Neural cell (in vitro differentiated cells): Measurements from ENCODE around the gene PLCL1. TPM values are rescaled to one million over a fixed set of nuclear protein-coding genes. Genes with fewer than 3 reads are reported as not detected.

ENCODE experiments used
- H2AFZ ChIP-seq: fragments of 200-600, 300-800 bp; sonication (generic), shearing (Covaris generic); 2 replicates; pipeline ENCODE4 v1.6.0; 2014; ENCODE audit warnings: low read depth, mild to moderate bottlenecking, antibody characterized with exemption, low read length, moderate library complexity
- H3F3A ChIP-seq: fragments of 200-600 bp; shearing (Covaris generic); 2 replicates; pipeline ENCODE4 v1.6.1; 2016; ENCODE audit warnings: mild to moderate bottlenecking, moderate library complexity, mixed read lengths, antibody characterized with exemption, low read length; ENCODE audit not compliant: insufficient read depth, poor library complexity, severe bottlenecking
- H3K27ac ChIP-seq: fragments of 200-600, 300-800 bp; sonication (generic), shearing (Covaris generic); 2 replicates; pipeline ENCODE4 v1.5.1; 2014; ENCODE audit warnings: mild to moderate bottlenecking, low read length, moderate library complexity
- H3K27me3 ChIP-seq: fragments of 300-800, 200-600 bp; sonication (generic), shearing (Covaris generic); 2 replicates; pipeline ENCODE4 v1.6.0; 2014; ENCODE audit warnings: mild to moderate bottlenecking, low read depth, low read length, moderate library complexity; ENCODE audit not compliant: insufficient read depth
- H3K36me3 ChIP-seq: fragments of 300-800, 200-600 bp; sonication (generic), shearing (Covaris generic); 2 replicates; pipeline ENCODE4 v1.5.1; 2014; ENCODE audit warnings: mild to moderate bottlenecking, antibody characterized with exemption, low read length, moderate library complexity; ENCODE audit not compliant: insufficient read depth
- H3K4me2 ChIP-seq: fragments of 300-800, 200-600 bp; sonication (generic), shearing (Covaris generic); 2 replicates; pipeline ENCODE4 v1.6.0; 2014; ENCODE audit warnings: mild to moderate bottlenecking, low read length
- H3K4me3 ChIP-seq: fragments of 300-800, 200-600 bp; sonication (generic), shearing (Covaris generic); 2 replicates; pipeline ENCODE4 v1.5.1; 2014; ENCODE audit warnings: mild to moderate bottlenecking, low read length, moderate library complexity
- H3K79me2 ChIP-seq: fragments of 200-600 bp; shearing (Covaris generic); replicated peaks from 2 replicates; pipeline ENCODE4 v1.6.0; 2014; ENCODE audit warnings: mild to moderate bottlenecking, low read length, moderate library complexity; ENCODE audit not compliant: insufficient read depth
- H3K9ac ChIP-seq: fragments of 300-800, 200-600 bp; sonication (generic), shearing (Covaris generic); 2 replicates; pipeline ENCODE4 v1.6.1; 2016; ENCODE audit warnings: mild to moderate bottlenecking, low read length, mixed read lengths
- H3K9me2 ChIP-seq: fragments of 200-600 bp; shearing (Covaris generic); 2 replicates; pipeline ENCODE4 v1.6.1; 2016; ENCODE audit warnings: mild to moderate bottlenecking, low read length, mixed read lengths; ENCODE audit not compliant: insufficient read depth
- H3K9me3 ChIP-seq: fragments of 200-600, 300-800 bp; sonication (generic), shearing (Covaris generic); 2 replicates; pipeline ENCODE4 v1.6.1; 2016; ENCODE audit warnings: mild to moderate bottlenecking, mixed run types, low read length, moderate library complexity, mixed read lengths
- H4K20me1 ChIP-seq: fragments of 200-600 bp; shearing (Covaris generic); 2 replicates; pipeline ENCODE4 v1.6.1; 2016; ENCODE audit warnings: mild to moderate bottlenecking, mixed run types; ENCODE audit not compliant: insufficient read depth
- CTCF ChIP-seq: fragments of 450-650 bp; IDR thresholded peaks from 2 replicates; pipeline ENCODE4 v1.5.1; 2014; ENCODE audit warnings: antibody characterized with exemption, mild to moderate bottlenecking, moderate library complexity; ENCODE audit not compliant: poor library complexity, severe bottlenecking
- EP300 ChIP-seq: fragments of 450-650 bp; conservative IDR thresholded peaks from 2 replicates; pipeline ENCODE4 v1.6.1; 2014; ENCODE audit warnings: antibody characterized with exemption, mild to moderate bottlenecking, moderate library complexity; ENCODE audit not compliant: poor library complexity, severe bottlenecking
- EZH2 ChIP-seq: fragments of 200-600, 300-800 bp; shearing (Covaris generic), sonication (generic); IDR thresholded peaks from 2 replicates; pipeline ENCODE4 v1.6.1; 2014; ENCODE audit warnings: antibody characterized with exemption, low read length, borderline replicate concordance, mild to moderate bottlenecking; ENCODE audit not compliant: insufficient read depth, poor library complexity, severe bottlenecking
- MXI1 ChIP-seq: fragments of 450-650 bp; conservative IDR thresholded peaks from 2 replicates; pipeline ENCODE4 v1.6.1; 2014; ENCODE audit warnings: antibody characterized with exemption, mild to moderate bottlenecking; ENCODE audit not compliant: poor library complexity, severe bottlenecking
- POLR2AphosphoS5 ChIP-seq: IDR thresholded peaks from 2 replicates; pipeline ENCODE4 v1.6.1; 2012
- RAD21 ChIP-seq: fragments of 450-650 bp; conservative IDR thresholded peaks from 2 replicates; pipeline ENCODE4 v1.6.1; 2014; ENCODE audit warnings: antibody characterized with exemption, mild to moderate bottlenecking, moderate library complexity
- REST ChIP-seq: IDR thresholded peaks from 2 replicates; pipeline ENCODE4 v1.6.1; 2012; ENCODE audit warnings: borderline replicate concordance
- SMC3 ChIP-seq: fragments of 450-650 bp; conservative IDR thresholded peaks from 2 replicates; pipeline ENCODE4 v1.6.1; 2014; ENCODE audit warnings: antibody characterized with exemption, mild to moderate bottlenecking, moderate library complexity; ENCODE audit not compliant: poor library complexity
- TAF1 ChIP-seq: IDR thresholded peaks from 2 replicates; pipeline ENCODE4 v1.6.1; 2012; ENCODE audit warnings: low read depth
- polyA plus RNA-seq: library from polyadenylated mRNA; depleted of rRNA; stranded (reverse); fragments of >200 nt; gene quantifications from 2 replicates; pipeline ENCODE4 v1.2.3, GENCODE V29; 2014

Gene PLCL1
- polyA plus RNA-seq, 1 donor from 2014 or later = 6.8 TPM

GRCh38 chr2:197931661-197932312, 127.4 kb downstream of the PLCL1 start:
- Histone ChIP-seq H3K27ac (no peak overlapping the region), H3K9me3 (no peaks in the 10 kb centered on the region), H3K9ac (no peak overlapping the region), H3K4me3 (no peak overlapping the region), H3K79me2 (no peaks in the 10 kb centered on the region), H3K36me3 (no peaks in the 10 kb centered on the region), H3F3A (no peaks in the 10 kb centered on the region), H4K20me1 (no peaks in the 10 kb centered on the region), H2AFZ (no peak overlapping the region), H3K4me2 (no peak overlapping the region), H3K9me2 (no peaks in the 10 kb centered on the region), H3K27me3 (no peaks in the 10 kb centered on the region)
- TF ChIP-seq MXI1 = no peak

- H3K9ac ChIP-seq = no peak overlapping the region
- no peaks in the 10 kb centered on the region for H3F3A ChIP-seq
- TF ChIP-seq REST (no peak), MXI1 (no peak), RAD21 (no peak), POLR2AphosphoS5 (no peak), TAF1 (no peak), SMC3 (no peak), EZH2 (no peak), CTCF (no peak), EP300 (no peak)
- no peaks in the 10 kb centered on the region for H3K79me2 ChIP-seq
- H3K36me3 ChIP-seq = no peaks in the 10 kb centered on the region
- no peak overlapping the region for H2AFZ ChIP-seq
- no peaks in the 10 kb centered on the region for H3K9me2 ChIP-seq
- no peak overlapping the region for H3K4me3 ChIP-seq
- no peaks in the 10 kb centered on the region for H4K20me1 ChIP-seq
- no peaks in the 10 kb centered on the region for H3K27me3 ChIP-seq
- H3K9me3 ChIP-seq = no peaks in the 10 kb centered on the region
- no peak overlapping the region for H3K27ac ChIP-seq
- no peak overlapping the region for H3K4me2 ChIP-seq
These were observed 128.0 kb downstream of the PLCL1 start for GRCh38 chr2:197932374-197932773.
